ENCODE data around the gene DNMT1. TPM values are rescaled to one million over a fixed set of nuclear protein-coding genes. Genes with fewer than 3 reads are reported as not detected.

DNMT1 gene
- total RNA-seq, 1 experiment from 2014 or later, result 144 TPM

DNA sequence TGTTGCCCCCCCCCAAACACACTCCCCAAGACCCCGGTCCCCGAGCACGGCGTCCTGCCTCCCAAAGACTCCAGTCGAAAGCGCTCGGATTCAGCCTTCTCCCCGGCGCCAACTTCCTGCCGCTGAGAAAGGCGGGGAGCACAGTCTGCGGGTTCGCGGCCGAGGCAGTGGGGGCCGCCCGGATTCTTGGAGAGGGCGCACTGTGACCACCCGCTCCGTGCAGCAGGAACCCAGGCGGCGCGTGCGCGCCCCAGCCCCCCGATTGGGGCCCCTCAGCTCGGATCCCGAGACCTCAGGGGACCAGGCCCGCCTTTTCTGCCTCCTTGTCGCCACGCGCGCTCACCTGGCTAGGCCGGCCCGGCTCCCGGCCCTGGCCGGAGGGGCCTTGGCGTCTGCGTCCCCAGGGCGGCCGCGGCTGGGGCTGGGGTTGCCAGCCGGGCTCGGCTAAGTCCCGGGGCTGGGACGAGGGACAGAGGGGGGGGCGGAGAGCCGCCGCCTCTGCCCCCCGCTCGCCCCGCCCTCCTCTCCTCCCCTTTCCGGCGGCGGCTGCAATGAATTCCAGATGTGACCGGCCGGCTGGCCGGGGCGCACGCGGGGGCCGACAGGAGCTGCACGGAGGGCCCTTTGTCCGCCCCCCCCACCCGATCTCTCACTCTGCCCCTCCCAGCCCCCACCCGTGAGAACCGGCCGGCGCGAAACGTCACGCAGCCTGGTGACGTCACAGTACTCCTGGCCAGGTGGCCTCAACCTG lies 36.3 kb upstream of the DNMT1 start, which contains the start of gene S1PR2:
Gene S1PR2 (minus strand): TSS at position 471 of the 751 bp plus-strand sequence. CDS start 6,426 bp downstream, outside the sequence.
- Mint-ChIP-seq H3K9me3 (ENCODE audit: unreplicated experiment) (no peaks in the 10 kb centered on the region), H3K4me3 (ENCODE audit: unreplicated experiment) (peak within 1 kb of the TSS; percentile 72), H3K27ac (ENCODE audit: unreplicated experiment) (peak within 1 kb of the TSS; percentile 59), H3K27me3 (ENCODE audit: insufficient read depth, unreplicated experiment) (no peaks in the 10 kb centered on the region), H3K4me1 (ENCODE audit: low read depth, unreplicated experiment) (no peaks in the 10 kb centered on the region), H3K36me3 (ENCODE audit: insufficient read depth, unreplicated experiment) (peaks cover 6% of the 10 kb centered on the region)
- ChIA-PET POLR2A (interaction anchor here (0.6 kb wide), 3 partner anchors 21 to 409 kb away, joined by 3 to 4 read pairs (median 4); partner anchors contain the start of gene MRPL4), CTCF (interaction anchor here (0.6 kb wide), 1 partner anchor 642 kb away, joined by 3 read pairs; no protein-coding TSS in a partner anchor)
- no TSS peak for BruUV-seq (replicated peaks)
- Histone ChIP-seq H3K27me3 (replicated peaks; ENCODE audit: control insufficient read depth, insufficient read depth, low read length) (no peaks in the 10 kb centered on the region), H3K4me3 (ENCODE audit: low read depth, low read length) (peak within 1 kb of the TSS; percentile 83), H3K36me3 (ENCODE audit: control insufficient read depth, insufficient read depth, low read length) (no peaks in the 10 kb centered on the region), H3K9me3 (no peaks in the 10 kb centered on the region), H3K4me1 (0 out of 2 replicates have a peak, but pooled peaks cover 6% of the 10 kb centered on the region)
- TF ChIP-seq, protein P1, sequence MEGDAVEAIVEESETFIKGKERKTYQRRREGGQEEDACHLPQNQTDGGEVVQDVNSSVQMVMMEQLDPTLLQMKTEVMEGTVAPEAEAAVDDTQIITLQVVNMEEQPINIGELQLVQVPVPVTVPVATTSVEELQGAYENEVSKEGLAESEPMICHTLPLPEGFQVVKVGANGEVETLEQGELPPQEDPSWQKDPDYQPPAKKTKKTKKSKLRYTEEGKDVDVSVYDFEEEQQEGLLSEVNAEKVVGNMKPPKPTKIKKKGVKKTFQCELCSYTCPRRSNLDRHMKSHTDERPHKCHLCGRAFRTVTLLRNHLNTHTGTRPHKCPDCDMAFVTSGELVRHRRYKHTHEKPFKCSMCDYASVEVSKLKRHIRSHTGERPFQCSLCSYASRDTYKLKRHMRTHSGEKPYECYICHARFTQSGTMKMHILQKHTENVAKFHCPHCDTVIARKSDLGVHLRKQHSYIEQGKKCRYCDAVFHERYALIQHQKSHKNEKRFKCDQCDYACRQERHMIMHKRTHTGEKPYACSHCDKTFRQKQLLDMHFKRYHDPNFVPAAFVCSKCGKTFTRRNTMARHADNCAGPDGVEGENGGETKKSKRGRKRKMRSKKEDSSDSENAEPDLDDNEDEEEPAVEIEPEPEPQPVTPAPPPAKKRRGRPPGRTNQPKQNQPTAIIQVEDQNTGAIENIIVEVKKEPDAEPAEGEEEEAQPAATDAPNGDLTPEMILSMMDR (IDR thresholded peaks at IDR 0.05; ENCODE audit: insufficient read depth in 1 of 2, low read depth in 1 of 2, low read length in 1 of 2, severe bottlenecking in 1 of 2, unreplicated experiment in 1 of 2), result no peak
- intact Hi-C loops (cut with micrococcal nuclease; ENCODE audit: unreplicated experiment), result loop anchor here (5.0 kb wide), 1 partner anchor 34 kb away; no protein-coding TSS in a partner anchor
- DNase-seq, result peak; percentile 85 to 86

- H3K36me3 Mint-ChIP-seq (ENCODE audit: insufficient read depth, unreplicated experiment), result peaks cover 6% of the 10 kb centered on the region
- H3K9me3 Mint-ChIP-seq (ENCODE audit: unreplicated experiment), result no peaks in the 10 kb centered on the region
- H3K27ac Mint-ChIP-seq (ENCODE audit: unreplicated experiment), result no peak overlapping the region
- Histone ChIP-seq H3K4me3 (ENCODE audit: low read depth, low read length) (peak overlapping the region; percentile 83), H3K9me3 (no peaks in the 10 kb centered on the region), H3K36me3 (ENCODE audit: control insufficient read depth, insufficient read depth, low read length) (no peaks in the 10 kb centered on the region), H3K27me3 (replicated peaks; ENCODE audit: control insufficient read depth, insufficient read depth, low read length) (no peaks in the 10 kb centered on the region), H3K4me1 (0 out of 2 replicates have a peak, but pooled peaks cover 6% of the 10 kb centered on the region)
- TF ChIP-seq, protein P1 (IDR thresholded peaks at IDR 0.05; ENCODE audit: insufficient read depth in 1 of 2, low read depth in 1 of 2, low read length in 1 of 2, severe bottlenecking in 1 of 2, unreplicated experiment in 1 of 2), result peak in 1 of 2 experiments; percentile 6
- no peaks in the 10 kb centered on the region for H3K27me3 Mint-ChIP-seq (ENCODE audit: insufficient read depth, unreplicated experiment)
- TSS peak; percentile 34 for BruUV-seq (replicated peaks)
- POLR2A ChIA-PET, result no interaction called here
- intact Hi-C loops (cut with micrococcal nuclease; ENCODE audit: unreplicated experiment), result loop anchor here (5.0 kb wide), 1 partner anchor 33 kb away; no protein-coding TSS in a partner anchor
- peak overlapping the region; percentile 72 for H3K4me3 Mint-ChIP-seq (ENCODE audit: unreplicated experiment)
- CTCF ChIA-PET, result interaction anchor here (2.1 kb wide), 1 partner anchor 20 kb away, joined by 8 read pairs; no protein-coding TSS in a partner anchor
- peak; percentile 53 for DNase-seq
- H3K4me1 Mint-ChIP-seq (ENCODE audit: low read depth, unreplicated experiment), result no peaks in the 10 kb centered on the region
Observed at GRCh38 chr19:10230173-10230860, 35.6 kb upstream of the DNMT1 start.

DNA sequence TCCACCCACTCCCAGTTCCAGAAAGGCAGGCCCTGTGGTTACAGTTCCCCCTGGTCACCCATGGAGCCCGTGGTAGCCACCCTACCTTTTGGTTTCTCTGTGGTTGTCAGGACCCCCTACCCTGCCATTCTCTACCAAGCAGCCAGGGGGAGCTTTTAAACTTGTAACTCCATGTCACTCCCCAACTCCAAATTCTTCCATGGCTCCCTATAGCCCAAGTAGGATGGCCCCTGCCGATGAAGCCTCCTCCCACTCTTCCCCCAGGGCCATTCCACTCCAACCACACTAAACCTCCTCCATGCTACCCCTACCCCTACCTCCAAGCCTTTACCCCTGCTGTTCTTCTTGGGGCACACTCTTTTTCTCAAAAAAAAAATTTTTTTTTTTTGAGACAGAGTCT lies 34.2 kb upstream of the DNMT1 start:
- no peak overlapping the region for H3K4me3 Mint-ChIP-seq (ENCODE audit: unreplicated experiment)
- Histone ChIP-seq H3K4me3 (ENCODE audit: low read depth, low read length) (no peak overlapping the region), H3K27me3 (replicated peaks; ENCODE audit: control insufficient read depth, insufficient read depth, low read length) (no peaks in the 10 kb centered on the region), H3K36me3 (ENCODE audit: control insufficient read depth, insufficient read depth, low read length) (no peaks in the 10 kb centered on the region), H3K9me3 (no peaks in the 10 kb centered on the region), H3K4me1 (0 out of 2 replicates have a peak, but pooled peaks cover 6% of the 10 kb centered on the region)
- ChIA-PET POLR2A (no interaction called here), CTCF (interaction anchor here (0.6 to 2.1 kb wide), 3 partner anchors 21 to 274 kb away, joined by 4 to 8 read pairs (median 7); partner anchors contain the start of gene KEAP1)
- no peaks in the 10 kb centered on the region for H3K27me3 Mint-ChIP-seq (ENCODE audit: insufficient read depth, unreplicated experiment)
- H3K9me3 Mint-ChIP-seq (ENCODE audit: unreplicated experiment), result no peaks in the 10 kb centered on the region
- TF ChIP-seq, protein P1 (IDR thresholded peaks at IDR 0.05; ENCODE audit: insufficient read depth in 1 of 2, low read depth in 1 of 2, low read length in 1 of 2, severe bottlenecking in 1 of 2, unreplicated experiment in 1 of 2), result peak; percentile 31 to 58
- BruUV-seq (replicated peaks), result no TSS peak
- no peak overlapping the region for H3K27ac Mint-ChIP-seq (ENCODE audit: unreplicated experiment)
- H3K4me1 Mint-ChIP-seq (ENCODE audit: low read depth, unreplicated experiment), result no peaks in the 10 kb centered on the region
- peak; percentile 59 to 61 for DNase-seq
- peaks cover 9% of the 10 kb centered on the region for H3K36me3 Mint-ChIP-seq (ENCODE audit: insufficient read depth, unreplicated experiment)
- intact Hi-C loops (cut with micrococcal nuclease; ENCODE audit: unreplicated experiment), result loop anchor here (1.0 kb wide), 1 partner anchor 21 kb away; no protein-coding TSS in a partner anchor

Measured in Caco-2 (cell line).